Mucosa of descending colon (tissue), 3 donors: ENCODE measurements around the gene FDPS. TPM values are rescaled to one million over a fixed set of nuclear protein-coding genes. Genes with fewer than 3 reads are reported as not detected.

Experiments
- ATAC-seq: fragments of 200-7000 bp; cut with Tn5 transposase; one replicate; pipeline ENCODE4 v1.9.1; 2020; ENCODE audit warnings: mild to moderate bottlenecking, moderate library complexity
- DNase-seq, 3 donors: peaks; one replicate each; pipeline ENCODE4 v3.0.0-alpha.2; 2020
- H3K36me3 ChIP-seq: fragments of 200-600 bp; one replicate; pipeline ENCODE4 v1.8.0; 2021; ENCODE audit warnings: low read depth, mild to moderate bottlenecking
- H3K4me1 ChIP-seq: fragments of 200-600 bp; one replicate; pipeline ENCODE4 v1.8.0; 2021; ENCODE audit warnings: low read depth, mild to moderate bottlenecking
- H3K4me3 ChIP-seq: fragments of 200-600 bp; one replicate; pipeline ENCODE4 v1.8.0; 2021; ENCODE audit warnings: mild to moderate bottlenecking
- H3K9me3 ChIP-seq: fragments of 200-600 bp; one replicate; pipeline ENCODE4 v1.8.0; 2021; ENCODE audit warnings: mild to moderate bottlenecking
- CTCF ChIP-seq: fragments of 200-600 bp; IDR thresholded peaks from one replicate; pipeline ENCODE4 v1.8.0; 2022; ENCODE audit warnings: antibody characterized with exemption, mild to moderate bottlenecking
- intact Hi-C, 2 donors: fragments of 100-400 bp; cut with DNase I in 1 of 2; cut with micrococcal nuclease in 1 of 2; formaldehyde crosslinking; loops; one replicate each; pipeline versions ENCODE4 v1.11.0 to v1.11.1; 2022; cut with DNase I, micrococcal nuclease
- total RNA-seq, 3 donors: library from RNA; stranded (reverse); fragmentation: NEBNext Ultra II Directional in 2 of 3; extraction: Animal tissue kit (Norgen Biotek cat#: 25700) in 2 of 3; gene quantifications; one replicate each; pipeline versions ENCODE4 v1.2.1 to v1.2.4, GENCODE V29; 2021 to 2023
- donor health status: DM: no; HTN: no; CAD: no; lungs with moderate emphysema.
- donor health status: DM: no; HTN: no; CAD: no.
- donor health status: DM: no; HTN: yes; CAD: no.

Gene FDPS
- total RNA-seq, 3 donors from 2014 or later = 130 to 244 (median 222) TPM

GRCh38 chr1:155273343-155274245 lies 35.1 kb upstream of the FDPS start, which contains the start of gene CLK2:
TSS of gene CLK2 (minus strand) at chr1:155273504. CDS start at chr1:155270977, 2,527 bp downstream.
- peak; percentile 95 to 98 (median 98) for DNase-seq
- peaks cover 9% of the 10 kb centered on the region for H3K36me3 ChIP-seq
- H3K9me3 ChIP-seq = no peaks in the 10 kb centered on the region
- peaks cover 16% of the 10 kb centered on the region for H3K4me1 ChIP-seq
- ATAC-seq = peak; percentile 89
- intact Hi-C loops = loop anchor here in 1 of 2 donors (10.0 kb wide), 1 partner anchor 51 kb away; the partner anchor contains the start of gene RUSC1
- TF ChIP-seq CTCF = no peak
- peak within 1 kb of the TSS; percentile 74 for H3K4me3 ChIP-seq

GRCh38 chr1:155277070-155277901 lies 31.4 kb upstream of the FDPS start, which contains the start of gene HCN3:
TSS of gene HCN3 (plus strand) at chr1:155277463. CDS start at chr1:155277591, 128 bp downstream.
- intact Hi-C loops = loop anchor here in 1 of 2 donors (10.0 kb wide), 1 partner anchor 48 kb away; the partner anchor contains the start of gene RUSC1
- peak; percentile 98 to 100 (median 99) for DNase-seq
- Histone ChIP-seq H3K4me3 (peak within 1 kb of the TSS; percentile 46), H3K4me1 (peaks cover 13% of the 10 kb centered on the region), H3K9me3 (no peaks in the 10 kb centered on the region), H3K36me3 (no peaks in the 10 kb centered on the region)
- ATAC-seq = peak; percentile 85
- peak; percentile 80 for TF ChIP-seq CTCF

- peak; percentile 57 for ATAC-seq
- H3K4me1 ChIP-seq = peaks cover 8% of the 10 kb centered on the region
- intact Hi-C loops = loop anchor here in 1 of 2 donors (10.0 kb wide), 1 partner anchor 47 kb away; the partner anchor contains the start of gene RUSC1
These were observed 30.6 kb upstream of the FDPS start for GRCh38 chr1:155277902-155278688.

GRCh38 chr1:155278689-155279160 lies 29.9 kb upstream of the FDPS start:
- no peak for ATAC-seq
- TF ChIP-seq CTCF = no peak
- Histone ChIP-seq H3K36me3 (no peaks in the 10 kb centered on the region), H3K4me3 (no peak overlapping the region), H3K9me3 (no peaks in the 10 kb centered on the region), H3K4me1 (peaks cover 8% of the 10 kb centered on the region)
- intact Hi-C loops = loop anchor here in 1 of 2 donors (10.0 kb wide), 1 partner anchor 46 kb away; the partner anchor contains the start of gene RUSC1
- no peak for DNase-seq

More at GRCh38 chr1:155277902-155278688, 30.6 kb upstream of the FDPS start:
- no peak for TF ChIP-seq CTCF
- Histone ChIP-seq H3K4me3 (peak overlapping the region; percentile 46), H3K36me3 (no peaks in the 10 kb centered on the region), H3K9me3 (no peaks in the 10 kb centered on the region)
- peak; percentile 80 to 82 (median 81) for DNase-seq
